GM21447 (cell line): ENCODE measurements around the gene PTPN14.
"Not testable (repeated sequence)": the region's sequence is repeated elsewhere in the genome, so short reads cannot be mapped to it uniquely, and the experiment has no call there.

Experiments used
- ATAC-seq: cut with Tn5 transposase; IDR thresholded peaks from one replicate; pipeline ENCODE4 v1.9.1; 2021; ENCODE audit not compliant: unreplicated experiment

Gene PTPN14

GRCh38 chr1:214513394-214513793 lies 38.0 kb downstream of the PTPN14 start:
- no peak for ATAC-seq

- no peak for ATAC-seq
These were observed 39.8 kb downstream of the PTPN14 start for GRCh38 chr1:214511639-214511998.

GRCh38 chr1:214510914-214511638 lies 40.3 kb downstream of the PTPN14 start:
- no peak for ATAC-seq

- ATAC-seq, result no peak
These were observed 40.9 kb downstream of the PTPN14 start for GRCh38 chr1:214510477-214510876.

GRCh38 chr1:214509622-214510021 lies 41.8 kb downstream of the PTPN14 start:
- not testable (repeated sequence) for ATAC-seq

- peak; percentile 77 for ATAC-seq
These were observed 44.4 kb downstream of the PTPN14 start for GRCh38 chr1:214506972-214507431.

- ATAC-seq, result no peak
These were observed 46.3 kb downstream of the PTPN14 start for GRCh38 chr1:214505134-214505533.

GRCh38 chr1:214504330-214504729 lies 47.1 kb downstream of the PTPN14 start:
- ATAC-seq, result no peak

- no peak for ATAC-seq
These were observed 47.8 kb downstream of the PTPN14 start for GRCh38 chr1:214503553-214503952.

GRCh38 chr1:214500340-214501055 lies 50.9 kb downstream of the PTPN14 start:
- no peak for ATAC-seq

- no peak for ATAC-seq
These were observed 51.7 kb downstream of the PTPN14 start for GRCh38 chr1:214499732-214500131.

- ATAC-seq, result no peak
These were observed 53.4 kb downstream of the PTPN14 start for GRCh38 chr1:214498021-214498420.

- no peak for ATAC-seq
These were observed 55.3 kb downstream of the PTPN14 start for GRCh38 chr1:214496126-214496525.

GRCh38 chr1:214494706-214495105 lies 56.7 kb downstream of the PTPN14 start:
- no peak for ATAC-seq

GRCh38 chr1:214494179-214494578 lies 57.2 kb downstream of the PTPN14 start:
- not testable (repeated sequence) for ATAC-seq

- no peak for ATAC-seq
These were observed 58.1 kb downstream of the PTPN14 start for GRCh38 chr1:214493126-214493796.

- ATAC-seq, result no peak
These were observed 58.9 kb downstream of the PTPN14 start for GRCh38 chr1:214492401-214493075.

GRCh38 chr1:214491468-214492146 lies 59.8 kb downstream of the PTPN14 start:
- ATAC-seq, result no peak

- ATAC-seq, result no peak
These were observed 66.3 kb downstream of the PTPN14 start for GRCh38 chr1:214485151-214485550.

GRCh38 chr1:214483180-214483579 lies 68.2 kb downstream of the PTPN14 start:
- ATAC-seq, result not testable (repeated sequence)
